ENCODE measurements around the gene TSPEAR.

TSPEAR gene

GRCh38 chr21:44547656-44548331, 163.6 kb downstream of the TSPEAR start:
- no peak for DNase-seq (ENCODE audit: low spot score)

- no peak for DNase-seq (ENCODE audit: low spot score)
Measured at GRCh38 chr21:44544566-44544965, 166.8 kb downstream of the TSPEAR start.

DNA sequence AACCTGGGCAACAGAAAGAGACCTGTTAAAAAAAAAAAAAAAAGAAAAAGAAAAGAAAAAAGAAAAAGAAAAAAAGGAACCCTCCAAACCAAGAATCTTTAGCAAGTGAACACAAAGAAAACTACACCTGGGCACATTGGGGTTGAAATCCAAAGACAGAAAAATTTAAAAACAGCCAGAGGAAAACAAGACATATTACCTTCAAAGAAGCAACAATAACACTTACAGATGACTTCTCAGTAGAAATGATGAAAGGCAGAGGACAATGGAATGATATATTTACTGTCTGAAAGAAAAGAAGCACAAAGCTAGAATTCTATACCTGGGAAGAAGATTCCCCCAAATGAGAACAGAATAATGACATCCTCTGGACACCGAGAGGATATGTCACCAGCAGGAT, 168.7 kb downstream of the TSPEAR start:
- DNase-seq (ENCODE audit: low spot score): no peak

- DNase-seq (ENCODE audit: low spot score): no peak
Measured at GRCh38 chr21:44540741-44541288, 170.6 kb downstream of the TSPEAR start.

- DNase-seq (ENCODE audit: low spot score): no peak
Measured at GRCh38 chr21:44539991-44540666, 171.2 kb downstream of the TSPEAR start, which contains the start of gene KRTAP10-1. TSS of gene KRTAP10-1 (minus strand) at chr21:44540195. CDS start at chr21:44540150, 45 bp downstream.

- DNase-seq (ENCODE audit: low spot score): no peak
Measured at GRCh38 chr21:44539046-44539445, 172.3 kb downstream of the TSPEAR start.

GRCh38 chr21:44537930-44538911, 173.2 kb downstream of the TSPEAR start:
- no peak for DNase-seq (ENCODE audit: low spot score)

- no peak for DNase-seq (ENCODE audit: low spot score)
Measured at GRCh38 chr21:44535963-44536362, 175.4 kb downstream of the TSPEAR start.

DNA sequence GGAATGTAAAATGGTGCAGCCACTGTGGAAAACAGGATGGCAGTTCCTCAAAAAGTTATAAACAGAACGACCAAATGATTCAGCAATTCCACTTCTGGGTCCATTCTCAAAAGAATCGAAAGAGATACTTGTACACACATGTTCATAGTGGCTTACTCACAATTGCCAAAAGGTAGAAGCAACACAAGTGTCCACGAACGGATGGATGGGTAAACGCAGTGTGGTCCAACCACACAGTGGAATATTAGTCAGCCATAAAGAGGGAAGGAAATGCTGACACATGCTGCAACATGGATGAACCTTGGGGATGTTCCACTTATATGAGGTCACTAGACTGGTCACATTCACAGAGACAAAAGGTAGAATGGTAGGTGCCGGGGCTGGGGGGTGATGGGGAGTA, 176.7 kb downstream of the TSPEAR start:
- no peak for DNase-seq (ENCODE audit: low spot score)

DNA sequence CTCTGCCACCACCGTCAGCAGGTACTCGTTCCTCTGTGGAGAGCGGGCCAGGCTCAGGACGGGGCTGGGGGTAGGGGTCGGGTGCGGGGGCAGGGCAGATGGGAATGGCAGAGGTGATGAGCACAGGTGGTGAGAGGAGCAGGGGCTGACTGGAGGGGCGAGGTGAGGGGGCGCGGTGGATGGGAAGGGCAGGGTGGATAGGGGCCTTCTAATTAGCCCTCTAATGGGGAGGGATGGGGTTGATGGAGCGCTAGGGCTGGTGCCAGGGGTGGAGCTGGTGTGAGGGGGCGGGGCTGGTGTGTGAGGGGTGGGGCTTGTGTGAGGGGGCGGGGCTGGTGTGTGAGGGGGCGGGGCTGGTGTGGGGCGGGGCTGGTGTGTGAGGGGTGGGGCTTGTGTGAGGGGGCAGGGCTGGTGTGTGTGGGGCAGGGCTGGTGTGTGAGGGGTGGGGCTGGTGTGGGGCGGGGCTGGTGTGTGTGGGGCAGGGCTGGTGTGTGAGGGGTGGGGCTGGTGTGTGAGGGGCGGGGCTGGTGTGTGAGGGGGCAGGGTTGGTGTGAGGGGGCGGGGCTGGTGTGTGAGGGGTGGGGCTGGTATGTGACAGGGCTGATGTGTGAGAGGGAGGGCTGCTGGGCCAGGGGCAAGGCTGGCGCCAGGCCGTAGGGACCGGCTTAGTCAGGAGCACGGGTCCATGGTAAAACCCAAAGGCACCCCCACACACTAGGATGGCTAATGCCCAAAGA, 177.3 kb downstream of the TSPEAR start:
- DNase-seq (ENCODE audit: low spot score): no peak

DNA sequence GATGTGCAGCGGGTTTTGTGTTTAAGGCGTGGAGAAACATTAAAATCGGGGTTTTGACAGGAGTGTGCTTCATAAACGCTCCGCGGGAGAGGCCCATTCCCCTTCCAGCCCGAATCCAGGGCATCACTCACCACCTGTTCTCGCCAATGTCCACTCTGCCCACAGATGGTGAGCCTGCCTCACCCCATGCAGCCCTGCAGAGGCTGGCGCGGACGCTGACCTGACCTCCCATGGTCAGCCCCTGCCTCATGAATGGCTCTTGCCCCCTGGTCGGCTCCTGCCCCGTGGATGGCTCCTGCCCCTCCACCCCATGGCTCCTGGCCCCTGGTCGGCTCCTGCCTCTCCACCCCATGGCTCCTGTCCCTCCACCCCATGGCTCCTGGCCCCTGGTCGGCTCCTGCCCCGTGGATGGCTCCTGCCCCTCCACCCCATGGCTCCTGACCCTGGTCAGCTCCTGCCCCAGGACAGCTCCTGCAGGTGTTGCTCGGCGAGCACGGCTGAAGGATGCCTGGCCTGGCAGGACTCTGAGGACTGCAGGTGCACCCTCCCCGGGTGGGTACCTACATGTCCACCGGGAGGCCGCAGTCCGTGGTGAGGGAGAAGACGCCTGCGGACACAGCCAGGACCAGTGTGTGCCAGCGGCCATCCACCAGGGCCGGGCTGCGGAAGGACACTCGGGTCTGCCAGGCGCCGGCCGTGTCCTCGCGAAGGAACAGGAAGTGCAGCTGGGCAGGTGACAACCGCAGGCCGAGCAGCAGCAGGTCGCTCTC, 178.1 kb downstream of the TSPEAR start:
- DNase-seq (ENCODE audit: low spot score): no peak

DNA sequence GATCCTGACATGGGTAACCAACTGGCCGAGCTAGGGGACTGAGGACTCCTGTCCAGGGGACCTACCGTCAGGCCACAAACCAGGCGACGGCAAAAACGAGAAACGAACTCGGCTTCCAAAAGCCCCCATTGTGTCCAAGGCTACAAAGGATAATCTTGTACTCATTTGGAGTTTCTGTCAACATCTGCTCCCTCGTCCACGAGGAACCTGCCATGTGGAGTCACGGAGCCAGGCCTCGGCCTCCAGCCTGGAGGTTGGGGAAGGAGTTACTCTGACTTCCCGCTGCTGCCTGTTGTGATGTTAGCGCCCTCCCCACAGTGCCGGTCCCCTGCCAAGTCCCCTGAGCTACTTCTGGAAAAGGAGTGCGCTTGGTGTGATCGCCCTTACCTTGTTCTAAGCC, 178.7 kb downstream of the TSPEAR start:
- DNase-seq (ENCODE audit: low spot score): no peak

- DNase-seq (ENCODE audit: low spot score): no peak
Measured at GRCh38 chr21:44531606-44532564, 179.5 kb downstream of the TSPEAR start.

DNA sequence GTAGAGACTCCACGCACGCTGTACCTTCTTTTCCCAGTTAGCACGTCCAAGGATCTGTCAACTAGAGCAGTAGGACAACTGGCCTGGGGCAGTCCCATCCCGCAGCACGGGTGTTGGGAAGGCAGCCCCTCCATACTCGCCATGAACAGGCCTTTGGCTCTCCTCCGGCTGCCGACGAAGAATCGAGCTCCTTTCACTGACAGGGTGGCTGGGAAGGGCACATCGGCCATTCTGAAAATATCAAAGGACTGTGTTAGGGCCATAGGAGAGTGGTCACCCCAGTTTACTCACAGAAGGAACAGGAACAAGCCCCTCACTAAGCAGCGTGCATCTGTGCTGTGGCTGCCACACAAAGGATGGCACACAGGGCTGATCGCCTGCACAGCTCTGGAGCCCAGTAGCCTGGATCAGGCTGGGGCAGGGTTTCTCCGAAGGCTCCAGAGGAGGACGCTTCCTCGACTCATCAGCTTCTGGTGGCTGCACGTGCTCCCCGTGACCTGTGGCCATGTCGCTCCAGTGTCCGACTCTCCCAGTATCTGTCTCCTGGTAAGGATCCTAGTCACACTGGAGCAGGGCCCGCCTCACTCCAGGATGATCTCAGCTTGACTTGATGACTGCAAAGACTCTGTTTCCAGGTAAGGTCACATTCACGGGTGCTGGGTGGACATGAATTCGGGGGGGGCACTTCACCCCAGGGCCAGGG, 180.3 kb downstream of the TSPEAR start:
- no peak for DNase-seq (ENCODE audit: low spot score)

DNA sequence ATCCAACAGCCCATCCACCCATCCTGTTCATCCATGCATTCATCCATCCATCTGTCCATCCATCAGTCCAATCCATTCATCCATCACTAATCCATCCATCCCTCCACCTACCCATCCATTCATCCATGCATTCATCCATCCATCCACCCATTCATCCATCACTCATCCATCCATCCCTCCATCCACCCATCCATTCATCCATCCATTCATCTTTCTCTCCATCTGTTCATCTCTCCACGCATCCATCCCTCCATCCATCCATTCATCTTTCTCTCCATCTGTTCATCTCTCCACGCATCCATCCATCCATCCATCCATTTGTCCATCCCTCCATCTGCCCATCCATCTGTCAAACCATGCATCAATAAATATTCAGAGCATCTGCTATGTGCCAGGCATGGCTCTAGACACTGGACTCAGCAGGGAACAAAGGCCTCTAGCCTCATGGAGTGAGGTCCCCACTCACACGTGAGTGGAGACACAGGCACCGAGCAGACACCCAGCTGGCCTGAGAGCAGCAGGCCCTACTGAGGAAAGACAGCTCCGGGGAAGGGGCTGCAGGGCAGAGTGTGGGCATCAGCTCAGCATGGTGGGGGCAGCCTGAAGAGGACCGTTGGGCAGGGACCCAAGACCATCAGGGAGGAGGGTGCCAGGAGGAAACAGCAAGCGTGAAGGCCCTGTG, 181.0 kb downstream of the TSPEAR start:
- DNase-seq (ENCODE audit: low spot score): no peak

DNA sequence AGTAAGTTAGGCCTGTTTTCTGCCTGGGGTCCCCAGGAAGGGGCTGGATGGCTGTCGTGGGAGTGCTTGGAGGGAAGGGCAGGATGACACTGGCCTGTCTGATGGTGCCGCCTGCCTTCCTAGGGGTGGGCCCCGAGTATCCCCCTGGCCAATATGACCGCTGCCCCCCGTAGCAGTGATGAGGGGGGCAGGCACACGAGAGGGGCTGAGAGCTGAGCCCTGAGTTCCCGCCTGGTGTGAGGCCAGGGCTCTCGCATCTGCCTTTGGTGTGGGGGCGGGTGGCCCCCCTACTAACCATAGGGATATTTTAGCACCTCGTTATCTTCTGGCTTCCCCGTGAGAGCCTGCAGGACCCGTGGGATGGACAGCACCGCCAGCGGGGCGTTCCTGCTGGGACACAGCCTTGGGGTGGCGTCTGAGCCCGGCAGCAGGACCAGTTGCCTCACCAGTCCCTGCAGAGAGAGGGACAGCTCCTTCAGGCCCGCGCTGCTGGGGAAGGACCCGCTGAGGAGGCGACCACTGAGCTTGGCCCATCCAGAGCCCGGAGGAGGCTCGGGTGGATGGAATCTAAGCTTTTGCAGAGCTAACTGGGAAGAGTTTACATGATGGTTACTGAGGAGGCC, 181.8 kb downstream of the TSPEAR start:
- DNase-seq (ENCODE audit: low spot score): no peak

DNA sequence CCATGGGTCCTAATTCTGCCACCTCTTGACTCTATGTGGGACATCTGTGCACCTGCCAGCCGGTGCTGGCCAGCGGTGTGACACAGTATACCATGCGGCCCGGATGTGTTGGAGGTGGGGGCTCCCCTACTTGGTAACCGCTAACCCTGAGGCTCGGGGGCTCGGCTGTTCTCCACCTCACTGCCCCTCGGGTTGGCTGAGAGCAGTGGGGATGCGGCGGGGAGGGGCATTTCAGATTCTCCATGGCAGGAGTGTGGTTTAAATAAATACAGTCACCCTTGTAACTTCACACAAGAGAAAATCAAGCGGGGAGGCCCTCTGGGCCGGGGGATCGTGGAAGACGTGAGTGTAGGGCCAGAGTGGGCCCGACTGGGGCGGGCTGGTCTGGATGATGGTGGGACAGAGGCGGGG, 182.4 kb downstream of the TSPEAR start:
- DNase-seq (ENCODE audit: low spot score): no peak

- DNase-seq (ENCODE audit: low spot score): no peak
Measured at GRCh38 chr21:44528634-44528995, 182.8 kb downstream of the TSPEAR start.

Data from Ammon's horn (tissue), 1 donor.